Liver (tissue), 9 donors: ENCODE data around the gene UCN3. TPM values are rescaled to one million over a fixed set of nuclear protein-coding genes. Genes with fewer than 3 reads are reported as not detected.

Source experiments
- DNase-seq: peaks from one replicate; pipeline ENCODE4 v3.0.0-alpha.2; 2017; ENCODE audit warnings: low spot score
- H3K27ac ChIP-seq, 2 donors: one replicate each; pipeline ENCODE4 v1.7.0; 2013; ENCODE audit warnings: inconsistent platforms in 2 of 2, low read length in 2 of 2, control low read depth in 1 of 2, low read depth in 1 of 2, mild to moderate bottlenecking in 1 of 2
- H3K27me3 ChIP-seq, 4 donors: one replicate each; pipeline versions ENCODE4 v1.6.1 to v1.7.0; 2013; ENCODE audit warnings: low read length in 3 of 4, inconsistent platforms in 1 of 4, mild to moderate bottlenecking in 1 of 4, moderate library complexity in 1 of 4; ENCODE audit not compliant: control insufficient read depth in 4 of 4, insufficient read depth in 4 of 4
- H3K36me3 ChIP-seq, 4 donors: one replicate each; pipeline versions ENCODE4 v1.6.1 to v1.7.0; 2013; ENCODE audit warnings: low read length in 3 of 4, mild to moderate bottlenecking in 3 of 4, low read depth in 1 of 4, moderate library complexity in 1 of 4; ENCODE audit not compliant: control insufficient read depth in 4 of 4, insufficient read depth in 3 of 4
- H3K4me1 ChIP-seq, 4 donors: one replicate each; pipeline versions ENCODE4 v1.6.1 to v1.7.0; 2013; ENCODE audit warnings: low read length in 3 of 4, mild to moderate bottlenecking in 3 of 4, moderate library complexity in 1 of 4; ENCODE audit not compliant: control insufficient read depth in 4 of 4, insufficient read depth in 4 of 4
- H3K4me3 ChIP-seq, 3 donors: one replicate each; pipeline versions ENCODE4 v1.6.1 to v1.7.0; 2013; ENCODE audit warnings: low read length in 3 of 3, control low read depth in 1 of 3, low read depth in 1 of 3, mild to moderate bottlenecking in 1 of 3
- H3K9ac ChIP-seq, 2 donors: one replicate each; pipeline ENCODE4 v1.7.0; 2013; ENCODE audit warnings: low read length in 2 of 2, mild to moderate bottlenecking in 2 of 2, moderate library complexity in 2 of 2, control low read depth in 1 of 2, low read depth in 1 of 2
- H3K9me3 ChIP-seq, 4 donors: one replicate each; pipeline versions ENCODE4 v1.6.1 to v1.7.0; 2013; ENCODE audit warnings: low read length in 3 of 4; ENCODE audit not compliant: control insufficient read depth in 4 of 4
- EGR1 ChIP-seq, 2 donors: IDR thresholded peaks; 2 replicates each; pipeline ENCODE4 v1.6.1; 2016 to 2018; ENCODE audit warnings: antibody characterized with exemption in 2 of 2, low read depth in 2 of 2
- FOXA1 ChIP-seq: IDR thresholded peaks from 2 replicates; pipeline ENCODE4 v1.6.1; 2016; ENCODE audit warnings: antibody characterized with exemption
- FOXA2 ChIP-seq: IDR thresholded peaks from 2 replicates; pipeline ENCODE4 v1.6.1; 2016; ENCODE audit warnings: antibody characterized with exemption
- GABPA ChIP-seq, 2 donors: IDR thresholded peaks in 1 of 2; conservative IDR thresholded peaks in 1 of 2; 2 replicates each; pipeline ENCODE4 v1.6.1; 2016; ENCODE audit warnings: antibody characterized with exemption in 2 of 2, mild to moderate bottlenecking in 1 of 2, moderate library complexity in 1 of 2
- HNF4A ChIP-seq, 2 donors: conservative IDR thresholded peaks; 2 replicates each; pipeline ENCODE4 v1.6.1; 2016; ENCODE audit warnings: antibody characterized with exemption in 2 of 2, mild to moderate bottlenecking in 2 of 2
- HNF4G ChIP-seq: IDR thresholded peaks from 2 replicates; pipeline ENCODE4 v1.6.1; 2016; ENCODE audit warnings: antibody characterized with exemption
- REST ChIP-seq: IDR thresholded peaks from 2 replicates; pipeline ENCODE4 v1.6.1; 2016; ENCODE audit warnings: antibody characterized with exemption, mild to moderate bottlenecking
- RXRA ChIP-seq, 2 donors: IDR thresholded peaks; 2 replicates each; pipeline ENCODE4 v1.6.1; 2017 to 2018; ENCODE audit warnings: antibody characterized with exemption in 2 of 2, mild to moderate bottlenecking in 1 of 2
- TAF1 ChIP-seq: conservative IDR thresholded peaks from 2 replicates; pipeline ENCODE4 v1.6.1; 2016; ENCODE audit warnings: antibody characterized with exemption, mild to moderate bottlenecking
- WGBS: extraction: QIAGEN DNeasy Blood & Tissue Kit; methylation state at CpG from one replicate; pipeline ENCODE4 v1.1.7; 2013; 5-methylcytosine and 5-hydroxymethylcytosine counted together
- polyA plus RNA-seq, 2 donors: library from polyadenylated mRNA; stranded (reverse) in 1 of 2; unstranded in 1 of 2; fragments of 200-250 nt in 1 of 2; fragments of >200 nt in 1 of 2; fragmentation: Nextera tagmentation in 1 of 2; extraction: Ambion mirVana in 1 of 2; gene quantifications; one replicate each; pipeline versions ENCODE4 v1.2.1 to v1.2.3, GENCODE V29; 2013 to 2015
- total RNA-seq, 2 donors: library from RNA; depleted of rRNA; stranded (reverse); fragments of >200 nt; gene quantifications; one replicate each; pipeline ENCODE4 v1.2.3, GENCODE V29; 2014
- TF ChIP-seq, protein P1 (sequence below): IDR thresholded peaks from 2 replicates; pipeline ENCODE4 v1.6.1; 2016; ENCODE audit warnings: antibody characterized with exemption
- TF ChIP-seq, protein P2 (sequence below): fragments of 150-350 bp; IDR thresholded peaks from 2 replicates; pipeline ENCODE4 v1.5.1; 2017; ENCODE audit warnings: improper control_type of control experiment, low read depth, low read length; ENCODE audit not compliant: missing input control
- TF ChIP-seq, protein P3 (sequence below): IDR thresholded peaks from 2 replicates; pipeline ENCODE4 v1.6.1; 2016; ENCODE audit warnings: antibody characterized with exemption
- donor health status: healthy.
- donor health status: healthy.
- donor health status: healthy.
- donor health status: healthy.
- donor health status: healthy.

The UCN3 gene
- total and polyA plus RNA-seq, 4 donors, result 0.23 TPM; not detected in 3

DNA sequence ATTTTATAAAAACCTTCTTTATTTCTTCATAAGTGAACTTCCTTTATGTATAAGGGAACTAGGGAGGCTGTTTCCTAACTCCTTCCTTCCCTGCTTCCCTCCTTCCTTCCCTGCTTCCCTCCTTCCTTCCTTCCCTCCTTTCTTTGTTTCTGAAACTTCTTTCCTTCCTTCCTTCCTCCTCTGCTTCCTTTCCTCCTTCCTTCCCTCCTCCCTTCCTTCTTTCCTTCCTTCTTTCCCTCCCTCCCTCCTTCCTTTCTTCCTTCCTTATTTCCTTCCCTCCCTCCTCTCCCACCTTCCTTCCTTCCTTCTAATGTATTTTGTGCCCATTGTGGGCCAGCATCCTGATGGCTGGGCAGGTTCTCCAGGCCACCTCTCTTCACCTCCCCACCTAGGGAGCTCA is 26.8 kb upstream of the UCN3 start (continued):
- TF ChIP-seq, protein P1, sequence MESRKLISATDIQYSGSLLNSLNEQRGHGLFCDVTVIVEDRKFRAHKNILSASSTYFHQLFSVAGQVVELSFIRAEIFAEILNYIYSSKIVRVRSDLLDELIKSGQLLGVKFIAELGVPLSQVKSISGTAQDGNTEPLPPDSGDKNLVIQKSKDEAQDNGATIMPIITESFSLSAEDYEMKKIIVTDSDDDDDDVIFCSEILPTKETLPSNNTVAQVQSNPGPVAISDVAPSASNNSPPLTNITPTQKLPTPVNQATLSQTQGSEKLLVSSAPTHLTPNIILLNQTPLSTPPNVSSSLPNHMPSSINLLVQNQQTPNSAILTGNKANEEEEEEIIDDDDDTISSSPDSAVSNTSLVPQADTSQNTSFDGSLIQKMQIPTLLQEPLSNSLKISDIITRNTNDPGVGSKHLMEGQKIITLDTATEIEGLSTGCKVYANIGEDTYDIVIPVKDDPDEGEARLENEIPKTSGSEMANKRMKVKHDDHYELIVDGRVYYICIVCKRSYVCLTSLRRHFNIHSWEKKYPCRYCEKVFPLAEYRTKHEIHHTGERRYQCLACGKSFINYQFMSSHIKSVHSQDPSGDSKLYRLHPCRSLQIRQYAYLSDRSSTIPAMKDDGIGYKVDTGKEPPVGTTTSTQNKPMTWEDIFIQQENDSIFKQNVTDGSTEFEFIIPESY, result no peak
- TF ChIP-seq EGR1 (IDR thresholded peaks at IDR 0.05; ENCODE audit: low read depth in 2 of 2) (no peak), FOXA1 (no peak), TAF1 (no peak), RXRA (IDR thresholded peaks at IDR 0.05) (no peak)

GRCh38 chr10:5343092-5343491 is 21.7 kb upstream of the UCN3 start:
- H3K9ac ChIP-seq, result no peak overlapping the region
- TF ChIP-seq, protein P2, sequence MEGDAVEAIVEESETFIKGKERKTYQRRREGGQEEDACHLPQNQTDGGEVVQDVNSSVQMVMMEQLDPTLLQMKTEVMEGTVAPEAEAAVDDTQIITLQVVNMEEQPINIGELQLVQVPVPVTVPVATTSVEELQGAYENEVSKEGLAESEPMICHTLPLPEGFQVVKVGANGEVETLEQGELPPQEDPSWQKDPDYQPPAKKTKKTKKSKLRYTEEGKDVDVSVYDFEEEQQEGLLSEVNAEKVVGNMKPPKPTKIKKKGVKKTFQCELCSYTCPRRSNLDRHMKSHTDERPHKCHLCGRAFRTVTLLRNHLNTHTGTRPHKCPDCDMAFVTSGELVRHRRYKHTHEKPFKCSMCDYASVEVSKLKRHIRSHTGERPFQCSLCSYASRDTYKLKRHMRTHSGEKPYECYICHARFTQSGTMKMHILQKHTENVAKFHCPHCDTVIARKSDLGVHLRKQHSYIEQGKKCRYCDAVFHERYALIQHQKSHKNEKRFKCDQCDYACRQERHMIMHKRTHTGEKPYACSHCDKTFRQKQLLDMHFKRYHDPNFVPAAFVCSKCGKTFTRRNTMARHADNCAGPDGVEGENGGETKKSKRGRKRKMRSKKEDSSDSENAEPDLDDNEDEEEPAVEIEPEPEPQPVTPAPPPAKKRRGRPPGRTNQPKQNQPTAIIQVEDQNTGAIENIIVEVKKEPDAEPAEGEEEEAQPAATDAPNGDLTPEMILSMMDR, result no peak
- TF ChIP-seq HNF4G, result no peak
- TF ChIP-seq REST, result no peak
- TF ChIP-seq EGR1 (IDR thresholded peaks at IDR 0.05; ENCODE audit: low read depth in 2 of 2), result no peak
- TF ChIP-seq FOXA2, result no peak
- TF ChIP-seq RXRA (IDR thresholded peaks at IDR 0.05), result no peak
- no peak for TF ChIP-seq FOXA1
- TF ChIP-seq, protein P3, sequence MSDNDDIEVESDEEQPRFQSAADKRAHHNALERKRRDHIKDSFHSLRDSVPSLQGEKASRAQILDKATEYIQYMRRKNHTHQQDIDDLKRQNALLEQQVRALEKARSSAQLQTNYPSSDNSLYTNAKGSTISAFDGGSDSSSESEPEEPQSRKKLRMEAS, result no peak
- TF ChIP-seq HNF4A (conservative IDR thresholded peaks at IDR 0.05), result no peak
- TF ChIP-seq GABPA (IDR thresholded peaks at IDR 0.05 in 1 of 2, conservative IDR thresholded peaks at IDR 0.05 in 1 of 2), result no peak
- WGBS, result 87% methylated on average over 3 of the region's 3 CpGs

GRCh38 chr10:5343561-5343960 is 21.2 kb upstream of the UCN3 start:
- H3K36me3 ChIP-seq, result no peaks in the 10 kb centered on the region
- TF ChIP-seq, protein P2, result no peak
- TF ChIP-seq RXRA (IDR thresholded peaks at IDR 0.05) (no peak), TAF1 (no peak)
- TF ChIP-seq, protein P1, result no peak
- no peaks in the 10 kb centered on the region for H3K4me1 ChIP-seq
- no peak for DNase-seq
- no peak overlapping the region for H3K27ac ChIP-seq
- H3K9me3 ChIP-seq, result no peaks in the 10 kb centered on the region
- no peaks in the 10 kb centered on the region for H3K27me3 ChIP-seq
- H3K9ac ChIP-seq, result no peak overlapping the region
- H3K4me3 ChIP-seq, result no peak overlapping the region
- WGBS, result 79% methylated on average over 4 of the region's 4 CpGs

More at GRCh38 chr10:5343092-5343491, 21.7 kb upstream of the UCN3 start:
- Histone ChIP-seq H3K27ac (no peak overlapping the region), H3K9me3 (no peaks in the 10 kb centered on the region), H3K27me3 (no peaks in the 10 kb centered on the region), H3K4me1 (no peaks in the 10 kb centered on the region), H3K4me3 (no peak overlapping the region), H3K36me3 (no peaks in the 10 kb centered on the region)
- DNase-seq, result no peak
